Activated CD8-positive, alpha-beta memory T cell treated with anti-CD3 and anti-CD28 coated beads, Interleukin-2, amount 50 U/mL, for 24 hours (primary cell): Measurements from ENCODE around the gene AAR2.

Experiments
- DNase-seq: peaks from one replicate; pipeline ENCODE4 v3.0.0-alpha.2; 2020; ENCODE audit errors: extremely low read depth

Gene AAR2

DNA sequence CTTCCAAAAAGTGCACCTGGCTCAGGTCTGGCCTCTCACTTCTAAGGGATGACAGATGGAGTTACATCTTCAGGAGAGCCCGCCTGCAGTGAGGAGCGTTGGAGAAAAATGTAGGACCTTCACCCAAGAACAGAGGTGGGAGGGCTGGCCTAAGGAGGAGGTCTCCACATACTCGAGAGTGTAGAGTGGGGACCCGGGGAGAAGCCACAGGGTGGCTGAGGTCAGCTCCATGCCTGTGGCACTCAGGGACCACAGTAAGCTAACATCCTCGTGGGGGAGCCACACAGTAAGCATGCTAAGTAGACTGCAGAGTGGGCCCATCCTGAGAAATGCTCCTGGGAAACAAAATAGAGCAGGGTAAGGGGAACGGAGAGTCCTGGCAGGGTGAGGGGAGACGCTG is 24.0 kb downstream of the AAR2 start:
- DNase-seq = no peak

DNA sequence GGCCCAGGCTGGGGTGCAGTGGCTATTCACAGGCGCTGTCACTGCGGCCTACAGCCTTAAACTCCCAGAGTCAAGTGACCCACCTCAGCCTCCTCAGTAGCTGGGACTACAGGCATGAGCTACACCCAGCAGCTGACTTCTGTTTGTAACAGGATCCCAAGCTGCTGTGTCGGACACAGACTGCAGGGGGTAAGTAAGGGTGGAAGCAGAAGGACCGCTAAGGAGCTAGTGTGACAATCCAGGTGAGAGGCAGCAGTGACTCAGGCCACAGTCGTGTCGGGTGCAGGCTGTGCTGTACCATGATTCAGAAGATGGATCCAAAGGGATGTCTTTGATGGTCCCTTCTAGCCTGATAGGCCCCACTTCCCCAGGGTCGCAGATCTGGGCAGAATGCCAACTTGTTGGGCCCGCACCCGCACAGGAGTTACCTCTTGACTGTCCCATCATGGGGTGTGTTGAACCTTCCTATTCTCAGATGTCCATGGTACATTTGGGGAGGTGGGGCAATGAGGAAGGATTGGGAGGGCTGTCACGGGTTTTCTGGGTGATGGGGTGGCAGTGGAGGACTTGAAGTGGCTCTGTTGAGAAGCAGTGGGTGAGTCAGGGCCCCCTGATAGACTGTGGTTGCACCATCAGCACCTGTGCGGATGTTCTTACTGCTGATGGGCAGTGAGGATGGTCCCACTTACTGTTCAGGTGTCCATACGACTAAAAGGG is 25.3 kb downstream of the AAR2 start:
- no peak for DNase-seq

DNA sequence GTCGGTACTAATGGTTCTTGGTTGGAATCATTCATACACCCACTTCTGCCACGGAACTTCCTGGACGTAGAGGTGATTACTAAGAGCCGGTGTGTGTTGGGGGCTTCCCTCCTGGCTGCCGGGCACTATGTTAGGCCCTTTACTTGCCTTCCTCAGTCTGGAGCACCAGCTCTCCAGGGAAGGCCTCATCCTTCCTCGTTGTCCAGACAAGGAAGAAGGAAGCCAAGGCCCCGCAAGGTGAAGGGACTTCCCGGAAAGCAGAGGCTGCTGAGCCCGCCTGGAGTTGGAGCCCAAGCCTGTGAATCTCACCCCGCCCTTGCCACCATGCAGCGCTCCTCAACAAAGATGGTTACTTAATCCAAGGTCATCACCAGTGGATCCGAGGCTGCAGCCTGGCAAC is 26.2 kb downstream of the AAR2 start:
- no peak for DNase-seq

DNA sequence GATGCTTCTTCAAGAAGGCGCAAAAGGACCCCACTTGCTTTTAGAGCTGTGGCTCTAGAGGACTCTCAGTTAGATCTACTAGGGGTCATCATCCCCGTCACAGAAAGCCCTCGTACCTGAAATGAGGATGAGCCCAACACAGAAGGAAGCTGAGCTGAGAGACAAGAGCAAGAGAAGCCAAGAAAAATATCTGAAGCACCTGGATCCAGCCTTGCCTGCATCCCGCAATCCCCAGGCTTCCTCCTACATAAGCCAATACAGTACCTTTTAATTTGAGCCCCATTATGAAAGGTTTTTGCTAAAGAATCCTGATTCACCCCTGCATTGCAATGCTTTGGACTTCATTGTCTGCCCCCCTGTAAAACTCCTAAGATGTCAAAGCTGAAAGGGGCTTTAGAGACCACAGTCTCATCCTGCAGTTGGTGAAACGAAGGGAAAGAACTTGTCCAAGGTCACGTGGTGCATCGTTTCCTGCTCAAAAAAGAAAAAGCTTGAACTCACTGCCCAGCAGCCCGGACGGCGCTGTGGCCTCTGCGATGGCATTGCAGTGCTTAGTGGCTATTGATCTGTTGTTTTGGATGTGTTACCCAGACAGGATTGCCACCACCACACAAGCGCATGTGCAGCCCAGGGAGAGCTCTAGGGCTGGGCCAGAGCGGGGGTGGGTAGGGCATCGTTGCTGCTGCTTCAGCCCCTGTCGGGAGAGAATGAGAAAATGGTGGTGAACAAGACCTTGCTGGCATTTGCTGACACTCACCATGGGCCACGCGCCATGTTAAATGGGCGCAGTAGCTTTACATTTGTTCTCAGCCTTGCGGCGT is 28.4 kb downstream of the AAR2 start:
- DNase-seq = no peak

DNA sequence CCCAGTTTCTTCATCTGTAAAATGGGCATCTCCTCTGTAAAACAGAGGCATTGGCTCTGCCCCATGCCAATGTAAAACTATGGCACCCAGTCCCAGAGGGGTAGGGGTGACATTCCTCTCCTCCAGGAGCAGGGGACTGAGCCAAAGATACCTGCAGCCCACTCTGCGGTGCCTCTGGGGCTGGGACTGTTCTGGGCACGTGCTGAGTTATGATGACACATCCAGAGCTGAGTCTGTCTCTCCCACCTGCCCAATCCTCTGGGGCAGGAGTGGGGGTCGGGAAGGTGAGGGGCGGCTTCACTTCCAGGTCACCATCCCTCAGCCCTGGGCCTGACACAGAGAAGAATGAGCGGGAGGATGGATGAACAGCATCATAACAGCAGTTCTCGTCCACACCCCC is 29.9 kb downstream of the AAR2 start:
- no peak for DNase-seq

DNA sequence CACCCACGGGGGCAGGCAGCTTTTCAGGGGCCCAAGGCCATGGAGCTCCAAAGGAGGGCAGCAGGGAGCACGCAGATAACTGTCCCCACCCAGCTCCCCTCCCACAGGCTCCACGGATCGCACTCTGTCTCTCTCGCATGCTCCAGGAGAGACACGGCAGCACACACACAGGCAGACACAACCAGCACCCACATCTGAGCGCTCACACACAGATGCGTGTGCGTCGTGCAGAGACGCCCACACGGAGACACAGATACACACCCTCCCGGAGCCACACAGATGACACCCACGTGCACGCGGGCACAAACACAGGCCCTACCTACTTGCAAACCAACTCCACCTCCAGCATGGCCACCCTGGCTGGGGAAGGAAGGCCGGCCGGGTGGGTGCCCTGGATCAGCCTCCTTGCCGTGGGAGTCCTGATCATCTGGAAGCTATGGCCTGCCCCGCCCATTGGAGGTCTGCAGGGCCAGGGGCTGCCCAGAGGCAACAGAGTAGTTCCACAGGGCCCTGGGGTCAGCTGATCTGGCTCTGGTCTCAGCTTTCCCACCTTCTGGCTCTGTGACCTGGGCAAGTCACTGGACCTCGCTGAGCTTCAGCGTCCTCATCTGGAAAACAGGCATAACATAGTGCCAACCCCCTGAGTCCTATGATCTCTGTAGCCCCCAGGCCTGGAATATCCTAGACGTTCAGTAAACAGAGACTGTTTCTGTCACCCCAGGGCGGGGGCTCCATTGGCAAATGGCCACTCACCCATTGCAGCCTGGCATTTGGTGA is 31.5 kb downstream of the AAR2 start:
- no peak for DNase-seq

DNA sequence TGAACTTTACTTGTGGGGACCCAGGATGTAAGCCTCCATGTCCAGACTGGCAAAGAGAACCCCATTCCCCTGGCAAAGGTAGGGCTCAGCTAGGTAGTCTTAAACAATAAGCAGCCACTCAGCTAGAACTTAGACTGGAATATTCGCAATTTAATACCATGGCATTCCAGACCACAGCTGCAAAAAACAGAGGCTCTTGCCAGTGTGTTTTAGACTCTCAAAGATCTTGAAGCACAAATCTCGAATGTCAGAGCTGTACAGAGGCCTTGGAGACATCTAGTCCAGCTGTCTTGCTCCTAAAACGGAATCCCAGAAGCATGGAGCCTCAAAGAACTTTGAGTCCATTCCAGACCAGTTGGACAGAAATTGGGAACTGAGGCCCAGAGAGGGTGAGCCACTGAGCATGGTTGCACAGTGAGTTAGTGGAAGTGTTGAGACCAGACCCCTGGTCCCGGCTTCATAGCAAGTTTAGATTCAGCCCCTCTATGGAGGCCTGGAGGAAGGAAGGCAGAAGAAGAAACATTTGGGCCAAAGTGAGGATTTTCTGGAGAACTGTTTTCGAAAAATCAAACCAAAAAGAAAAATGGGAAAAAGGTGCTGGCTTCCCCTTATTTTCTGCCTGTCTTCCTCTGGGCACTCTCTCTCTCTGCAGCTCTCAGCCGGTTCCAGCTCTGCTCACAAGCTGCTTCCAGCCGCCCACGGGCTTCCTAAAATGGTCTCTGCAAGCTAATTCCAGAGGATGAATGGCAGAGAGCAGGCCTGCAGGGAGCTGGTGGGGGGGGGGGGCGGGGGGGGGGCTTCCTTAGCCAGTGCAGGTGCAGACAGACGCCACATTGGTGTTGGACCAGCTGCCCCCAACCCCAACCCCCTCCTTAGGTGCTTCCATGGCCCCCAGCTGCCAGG is 32.4 kb downstream of the AAR2 start:
- no peak for DNase-seq

DNA sequence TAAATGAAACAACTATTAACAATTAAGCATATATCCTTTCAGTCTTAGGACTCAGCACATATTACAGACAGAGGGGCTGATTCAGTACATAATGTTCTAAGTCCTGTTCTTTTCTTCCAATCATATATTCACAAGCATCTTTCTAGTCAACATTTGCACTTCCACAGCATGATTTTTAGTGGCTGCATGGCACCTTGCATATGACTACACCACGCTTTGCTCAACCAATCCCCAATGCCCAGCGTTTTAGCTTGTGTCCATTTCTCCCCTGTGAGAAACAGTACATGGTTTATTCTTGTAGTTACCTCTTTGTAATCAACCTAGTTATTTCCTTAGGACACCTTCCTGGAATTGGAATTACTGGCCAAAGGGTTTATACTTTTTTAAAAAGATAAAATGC is 33.2 kb downstream of the AAR2 start:
- no peak for DNase-seq

DNA sequence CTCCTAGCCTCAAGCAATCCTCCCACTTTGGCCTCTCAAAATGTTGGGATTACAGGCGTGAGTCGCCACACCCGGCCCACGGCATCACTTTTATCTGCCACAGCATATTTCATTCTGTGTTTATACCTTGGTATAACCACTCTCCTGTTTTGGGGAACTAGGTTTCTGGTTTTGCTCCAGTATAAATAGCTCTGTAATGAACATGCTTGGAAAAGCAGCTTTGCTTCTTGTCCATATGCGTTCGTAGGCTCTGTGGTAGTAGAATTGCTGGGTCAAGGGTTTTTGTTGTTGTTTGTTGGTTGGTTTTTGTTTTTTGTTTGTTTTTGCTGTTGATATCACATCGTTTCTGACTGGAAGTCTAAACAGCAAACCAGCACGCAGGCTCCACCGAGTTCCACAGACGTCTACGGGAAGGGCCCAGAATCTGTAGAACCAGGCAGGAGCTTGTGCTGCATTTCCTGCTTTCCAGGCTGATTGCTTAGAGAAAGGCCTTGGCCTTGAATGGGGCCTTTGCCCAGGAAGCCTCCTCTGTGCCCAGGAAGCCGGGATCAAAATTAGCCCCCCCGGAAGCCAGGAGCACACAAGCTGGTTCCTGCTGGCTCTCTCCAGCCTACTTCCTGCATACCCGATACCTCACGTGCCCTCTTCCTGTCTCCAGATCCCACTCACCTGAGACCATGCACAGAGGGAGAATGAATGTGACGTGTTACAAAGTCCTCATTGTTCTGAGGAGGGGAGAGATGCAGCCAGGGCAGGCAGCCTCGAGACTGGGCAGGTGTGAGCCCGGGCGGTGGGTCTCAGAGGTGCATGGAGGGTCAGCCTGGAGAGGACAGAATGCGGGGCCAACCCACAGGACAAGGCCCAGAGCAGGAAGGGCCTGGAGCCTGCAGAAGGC is 34.7 kb downstream of the AAR2 start:
- no peak for DNase-seq

DNA sequence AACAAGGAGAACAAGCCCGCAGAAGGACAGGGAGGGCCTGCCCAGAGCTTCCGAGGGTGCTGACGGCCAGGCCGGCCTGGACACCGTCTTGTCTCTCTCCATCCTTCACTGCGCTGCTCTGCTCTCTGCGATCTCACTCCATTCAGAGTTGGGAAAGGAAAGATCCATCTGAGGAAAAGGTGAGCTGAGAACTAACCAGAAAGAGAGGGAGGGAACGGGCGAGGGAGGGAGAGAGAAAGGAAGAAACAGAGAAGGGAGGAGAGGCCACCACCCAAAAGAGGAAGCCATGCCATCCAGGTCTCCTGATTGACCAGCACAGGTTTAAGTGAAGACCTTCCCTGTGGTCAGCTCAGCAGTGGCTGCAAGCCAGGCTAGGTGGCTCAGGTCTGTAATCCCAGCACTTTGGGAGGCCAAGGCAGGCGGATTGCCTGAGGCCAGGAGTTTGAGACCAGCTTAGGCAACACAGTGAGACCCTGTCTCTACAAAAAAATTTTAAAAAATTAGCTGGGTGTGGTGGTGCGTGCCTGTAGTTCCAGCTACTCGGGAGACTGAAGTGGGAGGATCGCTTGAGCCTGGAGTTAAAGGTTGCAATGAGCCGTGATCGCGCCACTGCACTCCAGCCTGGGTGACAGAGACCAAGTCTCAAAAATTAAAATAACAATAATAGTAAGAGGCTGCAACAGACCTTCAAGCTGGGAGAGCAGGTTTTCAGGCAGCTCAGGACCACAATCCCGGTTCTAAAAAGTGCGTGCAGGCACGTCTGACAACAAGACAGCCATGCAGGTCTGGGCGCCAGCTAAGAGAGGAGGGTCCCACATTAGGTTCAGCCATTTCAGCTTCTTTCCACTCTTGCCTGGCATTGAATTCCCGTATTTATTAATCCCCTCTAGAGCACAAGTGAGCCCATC is 35.6 kb downstream of the AAR2 start:
- DNase-seq = no peak

DNA sequence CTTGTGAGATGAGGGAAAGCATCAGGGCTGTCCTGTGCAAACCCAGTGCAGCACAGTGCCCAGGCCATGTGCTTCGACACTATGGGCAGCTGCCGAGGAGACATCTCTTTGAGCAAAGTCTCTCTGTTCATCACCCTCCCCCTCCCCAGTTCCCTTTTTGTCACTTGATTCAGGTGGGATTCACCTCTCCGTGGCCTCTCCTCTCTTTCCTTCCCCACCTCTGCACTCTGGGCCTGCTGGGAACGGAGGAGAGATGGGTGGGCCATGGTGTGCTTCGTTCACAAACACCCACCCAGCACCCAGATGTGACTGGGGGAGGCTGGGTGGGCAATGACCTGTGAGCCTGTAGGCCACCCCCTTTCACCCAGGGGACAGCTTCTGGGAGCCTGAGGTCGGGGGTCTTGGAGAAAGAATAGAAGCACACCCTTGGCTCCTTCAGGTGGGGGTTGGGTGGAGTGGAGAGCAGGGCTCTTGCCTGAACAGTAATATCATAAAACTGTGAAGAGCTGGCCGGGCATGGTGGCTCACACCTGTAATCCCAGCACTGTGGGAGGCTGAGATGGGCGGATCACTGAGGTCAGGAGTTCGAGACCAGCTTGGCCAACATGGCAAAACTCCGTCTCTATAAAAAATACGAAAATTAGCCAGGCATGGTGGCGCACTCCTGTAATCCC is 36.4 kb downstream of the AAR2 start:
- DNase-seq = no peak

DNA sequence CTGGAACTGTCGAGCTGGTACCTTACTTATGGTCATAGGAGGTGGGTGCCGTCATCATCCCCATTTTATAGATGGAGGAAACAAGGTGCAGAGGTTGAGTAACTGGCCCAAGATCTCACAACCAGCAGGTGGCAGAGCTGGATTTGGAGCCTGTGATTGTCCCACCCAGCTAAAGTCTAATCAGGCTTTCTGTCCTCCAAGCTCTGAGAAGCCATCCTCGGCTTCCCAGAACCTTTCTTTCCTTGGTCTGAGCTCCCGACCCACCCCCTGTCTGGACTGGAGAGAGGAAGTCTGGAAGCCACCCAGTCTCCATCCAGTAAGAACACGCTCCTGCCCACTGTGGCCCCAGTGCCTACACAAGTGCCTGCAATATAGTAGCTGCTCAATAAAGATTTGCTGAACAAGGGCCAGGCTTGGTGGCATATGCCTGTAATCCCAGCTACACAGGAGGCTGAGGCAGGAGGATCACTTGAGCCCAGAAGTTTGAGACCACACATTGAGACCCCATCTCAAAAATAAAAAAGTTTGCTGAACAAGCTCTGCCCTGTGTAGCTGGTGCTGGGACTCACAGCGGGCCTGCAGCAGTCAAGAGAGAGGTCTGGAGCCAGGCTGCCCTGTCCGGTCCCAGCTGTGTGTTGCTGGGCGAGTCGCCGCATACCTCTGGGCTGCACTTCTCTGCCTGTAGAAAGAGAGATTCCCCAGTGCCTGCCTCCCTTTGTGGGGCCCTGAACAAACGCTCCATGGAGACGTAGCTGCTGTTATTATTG is 37.3 kb downstream of the AAR2 start:
- no peak for DNase-seq

DNA sequence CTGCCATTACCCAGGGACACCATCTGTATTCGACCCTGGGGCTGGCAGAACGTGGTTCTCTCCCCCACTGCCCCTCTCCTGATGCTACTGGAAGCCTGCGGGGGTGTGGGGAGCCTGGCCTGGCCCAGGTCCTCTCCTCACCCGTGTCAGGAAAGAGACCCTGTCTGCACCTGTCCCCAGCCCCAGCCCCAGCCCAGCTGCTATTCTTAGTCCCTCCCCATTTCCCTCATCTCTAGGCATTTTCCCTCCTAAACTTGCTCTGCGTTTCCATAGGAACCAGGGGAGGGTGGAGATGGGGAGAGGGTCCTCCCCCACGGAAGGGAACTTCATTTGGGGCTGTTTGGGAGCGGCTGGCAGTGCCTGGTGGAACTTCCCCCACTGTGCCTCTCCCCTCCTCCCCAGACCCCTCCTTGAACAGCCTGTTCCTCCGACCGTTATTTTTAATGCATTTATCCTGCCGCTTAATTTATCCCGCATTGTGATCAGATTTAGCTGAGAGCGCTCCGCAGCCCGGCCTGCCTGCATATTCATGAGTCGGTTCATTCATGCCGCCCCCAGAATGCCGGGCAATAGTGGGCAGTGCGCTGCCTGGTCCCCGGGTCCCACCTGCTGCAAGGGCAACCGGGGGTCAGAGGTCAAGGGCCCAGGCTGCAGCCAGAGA is 38.0 kb downstream of the AAR2 start:
- no peak for DNase-seq

DNA sequence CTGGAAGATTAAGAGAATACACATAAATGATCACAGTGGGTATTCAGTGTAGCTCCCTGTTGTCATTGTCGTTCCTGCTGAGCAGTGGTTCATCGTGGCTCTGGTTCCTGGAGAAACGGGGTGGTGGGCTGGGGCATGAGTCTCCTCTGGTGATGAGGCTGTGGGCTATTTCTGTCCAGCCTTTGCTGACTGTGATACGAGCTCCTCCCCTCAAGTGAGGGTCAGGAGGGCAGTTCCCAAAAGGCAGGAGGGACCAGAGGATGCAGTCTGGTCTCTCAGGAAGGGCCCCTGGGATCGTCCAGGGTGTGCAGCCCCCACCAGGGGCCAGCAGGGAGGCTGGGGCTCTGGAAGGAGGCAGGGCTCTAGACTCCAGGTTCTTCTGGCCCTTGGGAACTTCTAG is 38.7 kb downstream of the AAR2 start:
- DNase-seq = no peak

DNA sequence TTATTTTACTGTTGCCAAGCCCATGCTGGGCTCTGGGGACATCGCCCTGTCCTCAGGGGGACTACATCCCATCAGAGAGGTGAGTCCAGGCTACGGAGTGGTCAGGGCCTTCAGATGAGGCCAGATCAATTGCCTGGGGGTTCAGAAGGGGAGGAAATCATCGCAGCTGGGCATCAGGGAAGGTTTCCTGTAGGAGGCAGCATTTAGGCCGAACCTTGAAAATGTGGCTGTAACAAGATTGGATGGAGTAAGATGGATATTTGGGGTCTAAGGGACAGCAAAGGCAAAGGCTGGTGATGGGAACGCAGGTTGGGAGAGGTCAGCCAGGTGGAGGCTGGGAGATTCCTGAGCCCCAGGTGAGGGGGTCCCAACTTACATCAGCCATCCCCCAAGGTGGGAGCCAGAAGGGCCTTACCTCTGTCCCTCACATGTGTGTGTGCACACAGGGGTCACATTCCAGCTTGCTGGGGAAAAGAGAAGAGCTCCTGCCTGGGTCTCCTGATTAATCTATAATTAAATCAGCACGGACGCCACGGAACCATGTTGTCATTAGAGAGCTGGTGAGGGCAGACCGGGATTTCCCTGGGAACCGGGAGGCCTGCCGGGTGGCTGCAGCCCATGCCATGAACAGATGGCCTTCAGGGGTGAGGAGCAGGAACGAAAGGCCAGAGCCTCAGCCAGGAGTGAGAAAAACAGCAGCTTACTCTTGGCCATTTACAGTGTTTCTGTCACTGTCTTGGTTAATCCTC is 39.3 kb downstream of the AAR2 start:
- no peak for DNase-seq

DNA sequence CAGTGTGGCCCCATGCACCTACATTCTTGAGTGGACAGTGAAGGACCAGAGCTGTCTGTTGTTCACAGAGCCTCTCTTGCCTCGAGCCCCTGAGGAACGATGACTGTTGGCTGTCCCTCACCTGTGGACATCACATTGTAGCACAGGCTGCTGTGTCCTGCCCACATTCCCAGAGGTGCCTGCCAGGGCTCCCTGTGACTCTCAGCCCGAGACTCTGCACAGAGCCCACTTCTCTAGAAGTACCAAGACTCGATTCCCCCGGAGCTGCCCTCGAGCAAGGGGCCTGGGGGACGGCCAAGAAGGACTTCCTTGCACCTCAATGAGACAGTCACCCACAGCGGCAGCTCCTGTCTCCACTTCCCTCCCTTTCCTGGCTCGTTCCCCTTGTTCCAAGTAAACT is 41.3 kb downstream of the AAR2 start:
- DNase-seq = no peak

DNA sequence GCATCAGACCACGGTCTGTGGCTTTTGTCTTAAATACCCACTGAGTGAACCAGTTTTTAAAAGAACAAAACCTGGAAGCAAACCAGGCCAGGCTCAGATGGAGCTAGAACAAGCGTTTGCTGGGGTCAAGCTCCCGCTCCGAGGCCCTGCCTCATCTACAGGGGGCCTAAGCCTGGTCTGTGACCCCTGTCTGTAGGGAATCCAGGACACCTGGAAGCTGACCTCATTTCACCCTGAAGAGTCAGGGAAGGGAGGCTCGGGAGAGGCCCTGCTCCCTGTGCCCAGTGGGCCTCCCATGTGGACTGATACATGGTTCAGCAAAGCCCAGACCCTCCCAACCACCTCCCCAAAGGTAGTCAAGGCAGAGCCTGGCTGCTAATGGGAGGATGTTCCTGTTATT is 43.1 kb downstream of the AAR2 start:
- DNase-seq = no peak
